Measurements from ENCODE around the gene CCNB2. TPM values are rescaled to one million over a fixed set of nuclear protein-coding genes. Genes with fewer than 3 reads are reported as not detected.
"Not testable (repeated sequence)": the region's sequence is repeated elsewhere in the genome, so short reads cannot be mapped to it uniquely, and the experiment has no call there.

Gene CCNB2
- polyA plus RNA-seq, 5 donors = 25.1 to 70.2 (median 40.9) TPM

DNA sequence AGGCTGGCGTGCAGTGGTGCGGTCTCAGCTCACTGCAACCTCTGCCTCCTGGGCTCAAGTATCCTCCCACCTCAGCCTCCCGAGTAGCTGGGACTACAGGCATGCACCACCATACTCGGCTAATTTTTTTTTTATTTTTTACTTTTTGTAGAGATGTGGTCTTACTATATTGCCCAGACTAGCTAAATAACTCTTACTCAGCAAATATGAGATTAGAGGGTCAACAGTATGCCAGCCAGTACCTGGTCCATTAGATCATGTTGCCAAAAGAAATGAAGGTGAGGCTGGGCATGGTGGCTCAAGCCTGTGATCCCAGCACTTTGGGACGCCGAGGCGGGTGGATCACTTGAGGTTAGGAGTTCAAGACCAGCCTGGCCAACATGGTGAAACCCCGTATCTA is 57.1 kb downstream of the CCNB2 start:
- not testable (repeated sequence) for DNase-seq

DNA sequence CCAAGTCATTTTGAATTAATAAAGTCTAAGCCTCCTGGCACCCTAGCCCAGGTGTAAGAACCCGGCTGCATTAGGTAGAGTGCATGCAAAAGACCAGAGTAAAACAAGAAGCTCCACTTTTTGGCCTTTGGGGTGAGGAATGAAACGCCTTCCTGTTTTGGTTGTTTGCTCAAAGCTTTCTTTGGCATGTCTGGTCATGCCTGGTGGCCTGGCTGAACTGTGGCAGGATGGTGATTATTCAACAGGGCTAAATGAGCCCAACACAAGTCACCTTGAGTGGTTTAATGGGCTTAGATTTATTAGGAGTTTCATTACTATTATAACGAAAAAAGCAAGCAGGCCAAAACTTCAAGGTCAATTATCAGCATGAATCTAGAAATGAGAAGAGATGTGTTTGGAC is 60.8 kb downstream of the CCNB2 start:
- DNase-seq = no peak

DNA sequence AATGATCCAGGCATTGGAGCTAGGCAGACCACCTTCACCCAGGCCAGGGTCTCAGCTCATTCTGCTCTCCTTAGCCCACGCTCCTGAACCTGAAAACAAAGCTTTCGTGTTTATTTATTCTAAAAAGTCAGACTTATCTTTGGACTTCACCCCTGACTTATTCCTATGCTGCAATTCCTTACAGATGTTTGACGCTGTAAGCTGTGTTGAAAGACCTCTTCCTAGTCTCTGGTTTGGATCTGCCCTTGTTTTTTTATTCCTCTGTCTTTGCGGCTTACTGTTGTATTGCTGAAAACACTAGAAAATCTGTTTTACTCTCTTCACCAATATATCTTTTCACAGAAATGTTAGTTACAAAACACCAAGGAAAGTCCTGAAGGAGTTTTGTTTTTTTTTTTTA is 61.2 kb downstream of the CCNB2 start:
- no peak for DNase-seq

DNA sequence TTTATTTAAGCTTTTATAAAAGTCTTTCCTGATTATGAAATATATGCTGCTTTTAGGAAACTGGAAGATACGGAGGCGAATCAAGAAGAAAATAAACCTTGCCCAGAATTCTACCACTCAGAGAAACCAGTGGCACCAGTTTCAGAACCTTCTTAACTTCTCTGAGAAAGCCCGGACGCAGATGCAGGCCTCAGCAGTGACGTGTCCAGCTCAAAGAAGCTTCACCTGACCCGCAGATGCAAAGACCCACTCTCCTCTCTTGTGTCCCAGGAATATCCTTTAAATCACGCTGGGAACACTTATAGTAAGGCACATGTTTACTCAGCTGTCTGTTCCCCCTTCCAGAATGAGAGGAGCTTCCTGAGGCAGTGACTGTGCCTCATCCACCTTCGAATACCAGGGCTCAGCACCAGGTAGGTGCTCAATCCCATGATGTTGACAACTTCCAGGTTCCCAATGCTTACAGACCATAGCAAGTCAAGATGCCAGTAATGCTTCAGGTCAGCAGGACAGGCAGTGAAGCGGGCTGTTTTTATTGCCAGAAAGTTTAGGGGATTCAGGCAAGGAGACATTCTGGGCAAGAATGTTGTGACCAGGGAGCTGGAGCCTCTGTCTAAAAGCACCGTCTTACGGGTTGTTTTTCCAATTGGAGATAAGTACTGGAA is 61.8 kb downstream of the CCNB2 start:
- no peak for DNase-seq

DNA sequence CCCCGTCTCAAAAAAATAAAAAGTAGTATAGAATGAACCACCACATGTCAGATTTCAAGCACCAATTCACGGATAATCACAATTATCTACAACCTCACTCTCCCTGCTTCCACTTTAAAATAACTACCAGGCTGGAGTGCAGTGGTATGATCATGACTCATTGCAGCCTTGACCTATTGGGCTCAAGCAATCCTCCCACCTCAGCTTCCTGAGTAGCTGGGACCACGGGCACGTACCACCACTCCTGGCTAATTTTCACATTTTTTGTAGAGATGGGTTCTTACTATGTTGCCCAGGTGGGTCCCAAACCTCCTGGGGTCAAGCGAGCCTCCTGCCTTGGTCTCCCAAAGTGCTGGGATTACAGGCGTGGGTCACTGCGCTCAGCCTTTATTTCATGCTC is 63.6 kb downstream of the CCNB2 start:
- DNase-seq = no peak

DNA sequence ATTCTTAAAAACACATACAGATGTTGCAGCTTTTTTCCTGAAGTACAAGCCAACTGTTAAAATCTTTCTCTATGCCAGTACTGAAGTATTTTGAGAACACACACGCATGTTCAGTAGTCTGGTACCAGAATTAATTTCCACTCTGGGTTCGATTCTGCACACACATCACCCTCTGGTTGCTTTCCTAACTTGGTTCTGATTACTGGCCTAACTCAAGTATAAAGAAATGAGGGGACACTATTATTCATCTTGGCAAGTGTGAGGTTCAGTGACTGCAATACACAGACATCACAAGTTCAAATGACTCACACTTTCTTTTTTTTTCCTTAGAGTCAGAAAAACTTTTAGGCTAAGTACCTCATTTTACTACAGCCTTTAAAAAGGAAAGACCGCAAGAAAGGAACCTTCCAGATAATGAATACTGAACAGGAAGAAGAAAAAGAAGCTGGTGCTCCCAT is 64.3 kb downstream of the CCNB2 start:
- no peak for DNase-seq

DNA sequence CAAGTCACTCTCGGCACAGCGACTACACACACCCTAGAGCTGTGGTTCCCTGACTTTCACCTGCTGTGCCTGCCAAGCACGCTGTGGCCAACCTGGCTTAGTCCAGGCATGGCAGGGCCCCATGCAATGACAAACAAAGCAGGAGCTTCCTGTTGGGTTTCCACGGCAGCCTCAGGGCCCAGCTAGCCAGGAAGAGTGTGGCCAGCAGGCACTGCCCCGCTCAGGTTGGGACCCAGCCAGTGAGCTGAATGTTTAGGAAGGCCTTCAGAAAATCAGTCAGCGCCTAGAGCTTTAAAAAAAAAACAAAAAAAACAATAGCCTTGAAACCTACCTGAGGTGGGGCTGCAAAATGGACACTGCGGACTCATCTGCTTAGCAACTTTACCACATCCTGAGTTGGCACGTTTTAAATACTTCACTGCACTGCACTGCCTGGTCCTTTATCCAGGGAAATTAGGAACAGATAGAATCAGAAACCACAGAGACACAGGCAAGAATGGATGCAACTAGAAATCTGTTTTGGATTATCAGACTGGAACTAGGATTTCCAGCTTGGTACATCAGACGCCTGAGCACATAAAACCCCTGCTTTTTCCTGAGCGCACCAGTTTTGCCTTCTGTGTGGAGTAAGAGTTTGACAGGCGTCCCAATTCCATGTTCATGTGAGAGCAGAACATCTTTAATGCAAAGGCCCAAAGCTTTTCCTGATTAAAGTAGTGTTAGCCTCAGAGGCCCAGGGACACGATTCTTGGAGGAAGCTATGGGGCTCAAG is 65.5 kb downstream of the CCNB2 start:
- no peak for DNase-seq

DNA sequence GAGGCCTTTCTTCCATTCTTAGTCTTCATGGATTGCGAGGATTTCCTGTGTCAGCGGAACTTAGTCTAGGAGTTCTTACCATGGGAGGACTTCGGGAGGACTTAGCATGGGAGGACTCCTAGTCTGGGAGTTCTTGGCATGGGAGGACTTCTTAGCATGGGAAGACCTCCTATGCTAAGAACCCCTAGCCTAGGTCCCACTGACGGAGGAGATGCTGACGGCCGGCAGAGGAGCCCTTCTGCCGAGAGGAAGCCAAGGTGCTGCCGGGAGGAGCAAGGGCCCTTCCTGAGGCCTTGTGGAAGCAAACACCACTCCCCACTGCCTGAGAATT is 66.1 kb downstream of the CCNB2 start:
- DNase-seq = no peak

DNA sequence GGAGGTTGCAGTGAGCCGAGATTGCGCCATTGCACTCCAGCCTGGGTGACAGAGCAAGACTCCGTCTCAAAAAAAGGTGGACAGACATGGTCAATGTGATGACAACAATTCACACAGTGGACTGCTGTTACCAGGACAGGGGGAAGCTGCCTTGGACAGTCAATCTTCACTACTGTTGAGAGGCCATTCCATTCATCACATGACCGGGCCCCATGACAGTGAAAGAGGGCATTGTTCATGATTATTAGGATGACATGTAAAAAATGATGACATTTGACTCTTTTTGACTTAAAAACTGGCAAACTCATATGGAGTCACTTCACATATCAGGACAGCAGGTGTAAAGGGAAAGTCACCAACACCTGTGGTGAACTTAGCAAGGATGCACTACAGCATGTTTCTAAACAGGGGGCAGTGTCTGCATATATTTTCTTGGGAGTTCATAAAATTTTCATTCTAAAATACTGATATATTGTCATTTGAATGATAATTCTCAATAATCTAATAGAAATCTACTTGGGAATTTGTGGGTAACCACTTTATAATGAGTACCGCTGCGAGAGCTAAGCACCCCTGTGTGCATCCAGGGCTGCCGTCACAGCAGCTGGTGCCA is 67.4 kb downstream of the CCNB2 start:
- DNase-seq = no peak

DNA sequence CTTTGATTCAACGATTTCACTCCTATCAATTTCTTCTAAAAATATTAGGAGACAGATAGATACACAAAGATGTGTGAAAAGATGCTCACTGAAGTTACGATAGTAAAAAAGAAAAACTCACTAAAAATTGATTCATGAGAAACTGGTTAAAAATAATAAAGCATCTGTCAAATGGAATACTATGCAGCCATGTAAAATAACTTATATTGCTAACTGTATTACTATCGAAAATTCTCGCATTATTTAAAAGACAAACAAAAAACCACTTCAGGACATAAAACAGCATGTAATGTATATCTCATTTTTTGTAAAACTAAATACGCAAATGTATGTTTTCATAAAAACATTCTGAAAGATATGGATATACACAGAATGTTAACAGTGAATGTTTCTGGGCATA is 68.2 kb downstream of the CCNB2 start:
- DNase-seq = no peak

DNA sequence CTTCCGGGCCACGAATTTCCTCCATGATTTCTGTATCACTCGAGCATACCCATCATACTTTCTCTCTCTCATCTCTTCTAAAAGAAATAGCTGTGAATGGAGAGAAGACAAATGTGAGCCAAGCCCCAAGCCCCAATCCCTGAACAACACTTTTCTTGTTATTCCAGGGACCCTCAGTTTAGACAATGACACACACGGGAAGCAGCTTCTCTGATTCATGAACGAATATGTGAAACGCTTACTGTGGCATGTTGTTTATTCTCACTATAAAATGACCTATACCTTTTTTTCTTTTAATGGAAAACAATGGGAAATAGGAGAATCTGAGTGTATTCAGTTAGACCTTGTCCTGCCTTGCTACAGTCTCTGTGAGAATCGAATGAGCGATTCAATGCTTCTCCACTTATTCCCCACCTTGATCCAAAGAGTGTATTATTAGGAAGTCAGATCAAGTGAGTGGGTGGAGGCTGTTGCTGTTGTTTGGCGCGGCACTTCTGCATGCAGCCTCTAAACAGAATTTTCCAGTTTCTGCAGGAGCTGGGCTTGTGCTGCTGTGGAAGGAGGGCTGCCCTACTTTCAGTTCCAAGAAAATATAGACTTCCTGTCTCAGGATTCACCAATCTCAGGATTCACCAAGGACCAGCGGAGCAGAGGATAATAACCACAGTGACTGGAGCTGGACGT is 69.3 kb downstream of the CCNB2 start:
- no peak for DNase-seq

Other genes with a start within 250 kb of the CCNB2 start
- gene SLTM, start 171.5 kb upstream of the CCNB2 start, polyA plus RNA-seq (ENCODE audit: insufficient read depth in 1 of 5, insufficient read length in 5 of 5, low replicate concordance in 1 of 5) = 100 to 1,000 TPM; 105 to 146 (median 135) TPM
- gene RNF111, start 117.5 kb upstream of the CCNB2 start, polyA plus RNA-seq (ENCODE audit: insufficient read depth in 1 of 5, insufficient read length in 5 of 5, low replicate concordance in 1 of 5) = 10 to 100 TPM; 30.8 to 44.2 (median 37.4) TPM
- gene LDHAL6B, start 101.7 kb downstream of the CCNB2 start, polyA plus RNA-seq (ENCODE audit: insufficient read depth in 1 of 5, insufficient read length in 5 of 5, low replicate concordance in 1 of 5) = under 1 TPM in 3 of 5 donors, not detected in 2; 0.08 to 0.13 (median 0.10) TPM